Camera-type eye (tissue), 1 donor: ENCODE data around the gene KLHL30. TPM values are rescaled to one million over a fixed set of nuclear protein-coding genes. Genes with fewer than 3 reads are reported as not detected.

Experiments
- total RNA-seq: library from RNA; depleted of rRNA; stranded (reverse); fragments of >200 nt; gene quantifications from one replicate; pipeline ENCODE4 v1.2.3, GENCODE V29; 2014

KLHL30 gene
- total RNA-seq: 2.7 TPM

GRCh38 chr2:238138331-238139195, at the start of gene KLHL30:
KLHL30 (plus strand) TSS chr2:238138668; CDS start chr2:238140755, 2,087 bp downstream.

GRCh38 chr2:238100049-238100820, 38.2 kb upstream of the KLHL30 start, which contains the start of gene ESPNL:
ESPNL (plus strand) TSS chr2:238100340; CDS start chr2:238100420, 80 bp downstream.

GRCh38 chr2:238158509-238159070, 20.1 kb downstream of the KLHL30 start, which contains the start of gene ERFE:
ERFE (plus strand) TSS chr2:238158970; CDS start chr2:238159008, 38 bp downstream.

Other genes starting within 250 kb of the KLHL30 start
- gene UBE2F, start 171.7 kb upstream of the KLHL30 start, total RNA-seq: 62.1 TPM
- gene SCLY, start 77.7 kb upstream of the KLHL30 start, total RNA-seq: 17.4 TPM
- 1.2 TPM for gene ESPNL, start 38.3 kb upstream of the KLHL30 start, total RNA-seq
- gene ERFE, start 20.3 kb downstream of the KLHL30 start, total RNA-seq: 1.4 TPM
- 38.9 TPM for gene ILKAP, start 65.0 kb downstream of the KLHL30 start, total RNA-seq
- 59.3 TPM for gene HES6, start 101.4 kb downstream of the KLHL30 start, total RNA-seq
- 18.4 TPM for gene PER2, start 149.9 kb downstream of the KLHL30 start, total RNA-seq
- gene TRAF3IP1, start 181.8 kb downstream of the KLHL30 start, total RNA-seq: 19.4 TPM